Glomerular endothelial cell (primary cell): ENCODE results near the gene HTRA3. TPM values are rescaled to one million over a fixed set of nuclear protein-coding genes. Genes with fewer than 3 reads are reported as not detected.

Experiments used
- DNase-seq: peaks from one replicate; pipeline ENCODE4 v3.0.0-alpha.2; 2011; ENCODE audit warnings: low read depth, low spot score; ENCODE audit errors: extremely low read depth
- total RNA-seq: library from RNA; depleted of rRNA; stranded (reverse); fragments of >200 nt; gene quantifications from 2 replicates; pipeline ENCODE4 v1.2.3, GENCODE V29; 2015

HTRA3 gene
- total RNA-seq, 1 donor from 2014 or later: 74.5 TPM

GRCh38 chr4:8233672-8234484, 35.7 kb upstream of the HTRA3 start:
- no peak for DNase-seq

- no peak for DNase-seq
These were observed 34.8 kb upstream of the HTRA3 start for GRCh38 chr4:8234715-8235114.

- DNase-seq: no peak
These were observed 34.3 kb upstream of the HTRA3 start for GRCh38 chr4:8235224-8235623.

- DNase-seq: no peak
These were observed 33.9 kb upstream of the HTRA3 start for GRCh38 chr4:8235686-8236085.

- DNase-seq: no peak
These were observed 33.2 kb upstream of the HTRA3 start for GRCh38 chr4:8236106-8236919.

GRCh38 chr4:8236920-8237195, 32.7 kb upstream of the HTRA3 start:
- DNase-seq: no peak

GRCh38 chr4:8237256-8237989, 32.1 kb upstream of the HTRA3 start:
- DNase-seq: no peak

- DNase-seq: no peak
These were observed 31.5 kb upstream of the HTRA3 start for GRCh38 chr4:8238036-8238511.

- DNase-seq: no peak
These were observed 31.0 kb upstream of the HTRA3 start for GRCh38 chr4:8238515-8239053.

GRCh38 chr4:8239226-8239625, 30.3 kb upstream of the HTRA3 start:
- no peak for DNase-seq

GRCh38 chr4:8239661-8240060, 29.9 kb upstream of the HTRA3 start:
- no peak for DNase-seq

- DNase-seq: no peak
These were observed 29.1 kb upstream of the HTRA3 start for GRCh38 chr4:8240211-8241041.

GRCh38 chr4:8241211-8241779, 28.3 kb upstream of the HTRA3 start:
- DNase-seq: no peak

- DNase-seq: no peak
These were observed 27.5 kb upstream of the HTRA3 start for GRCh38 chr4:8241895-8242696.

- DNase-seq: no peak
These were observed 26.6 kb upstream of the HTRA3 start for GRCh38 chr4:8242782-8243560.

- no peak for DNase-seq
These were observed 25.4 kb upstream of the HTRA3 start for GRCh38 chr4:8244001-8244757.

GRCh38 chr4:8244931-8245460, 24.6 kb upstream of the HTRA3 start:
- DNase-seq: no peak
